Endothelial cell of umbilical vein (primary cell): ENCODE data around the gene ZNF629. TPM values are rescaled to one million over a fixed set of nuclear protein-coding genes. Genes with fewer than 3 reads are reported as not detected.

ENCODE experiments used
- BruUV-seq: library from RNA; stranded (reverse); fragments of 400-500 nt; replicated peaks from 2 replicates; lab custom pipeline; 2021; lab: Mats Ljungman, UMichigan
- CTCF ChIA-PET: fragments of 300-600, 350-600 bp; sonication (Branson Sonifier 250); formaldehyde crosslinking; loops from one replicate; lab custom pipeline; 2021; ENCODE audit warnings: antibody characterized with exemption, inconsistent platforms; lab: Charles Lee
- POLR2A ChIA-PET: fragments of 300-600, 350-600 bp; sonication (Branson Sonifier 250); formaldehyde crosslinking; loops from one replicate; lab custom pipeline; 2021; ENCODE audit warnings: antibody characterized with exemption, inconsistent platforms; lab: Charles Lee
- DNase-seq: peaks from one replicate; pipeline ENCODE4 v3.0.0-alpha.2; 2011; ENCODE audit warnings: low read depth, low spot score
- FAIRE-seq: peaks from 2 replicates; lab custom pipeline; 2011; peaks lifted over from hg19 to GRCh38; lab: Jason Lieb, UNC
- H2AFZ ChIP-seq: 2 replicates; pipeline ENCODE4 v1.6.0; 2012; ENCODE audit warnings: low read depth, low read length, control low read depth, inconsistent platforms
- H3K27ac ChIP-seq: 2 replicates; pipeline ENCODE4 v1.5.1; 2011; ENCODE audit warnings: low read depth, mild to moderate bottlenecking, control low read depth, low read length, moderate library complexity; ENCODE audit not compliant: insufficient read depth
- H3K27me3 ChIP-seq, 2 experiments: 2 replicates each; pipeline versions ENCODE4 v1.6.0 to v1.6.1; 2011; ENCODE audit warnings: low read length in 2 of 2, mixed read lengths in 1 of 2; ENCODE audit not compliant: control insufficient read depth in 2 of 2, insufficient read depth in 2 of 2
- H3K36me3 ChIP-seq, 2 experiments: 2 replicates in 1 of 2; 3 replicates in 1 of 2; pipeline ENCODE4 v1.5.1; 2011; ENCODE audit warnings: low read length in 2 of 2, mild to moderate bottlenecking in 1 of 2, moderate library complexity in 1 of 2; ENCODE audit not compliant: control insufficient read depth in 2 of 2, insufficient read depth in 2 of 2; ENCODE audit errors: extremely low read depth in 1 of 2
- H3K4me1 ChIP-seq: 3 replicates; pipeline ENCODE4 v1.5.1; 2011; ENCODE audit warnings: mild to moderate bottlenecking, low read length; ENCODE audit not compliant: control insufficient read depth, insufficient read depth; ENCODE audit errors: extremely low read depth
- H3K4me2 ChIP-seq: 2 replicates; pipeline ENCODE4 v1.6.1; 2011; ENCODE audit warnings: low read length, control low read depth, mixed read lengths; ENCODE audit not compliant: insufficient read depth
- H3K4me3 ChIP-seq, 3 experiments: fragments of 200-600 bp in 1 of 3; sonication (generic), shearing (Covaris generic) in 1 of 3; replicated peaks in 1 of 3; 2 replicates each; pipeline ENCODE4 v1.5.1; 2011 to 2016; ENCODE audit warnings: control low read depth in 3 of 3, low read length in 3 of 3, mild to moderate bottlenecking in 2 of 3, inconsistent platforms in 1 of 3, low read depth in 1 of 3, moderate library complexity in 1 of 3; ENCODE audit not compliant: insufficient read depth in 1 of 3
- H3K79me2 ChIP-seq: 2 replicates; pipeline ENCODE4 v1.6.0; 2012; ENCODE audit warnings: low read length, inconsistent platforms; ENCODE audit not compliant: control insufficient read depth, insufficient read depth
- H3K9ac ChIP-seq: replicated peaks from 2 replicates; pipeline ENCODE3; 2011; ENCODE audit warnings: low read length, control low read depth; ENCODE audit not compliant: insufficient read depth; ENCODE audit errors: extremely low read depth
- H3K9me1 ChIP-seq: replicated peaks from 3 replicates; pipeline ENCODE4 v1.6.0; 2011; ENCODE audit warnings: mild to moderate bottlenecking, low read length; ENCODE audit not compliant: control insufficient read depth, insufficient read depth; ENCODE audit errors: extremely low read depth
- H3K9me3 ChIP-seq: replicated peaks from 2 replicates; pipeline ENCODE4 v1.5.1; 2012; ENCODE audit warnings: low read length, inconsistent platforms; ENCODE audit not compliant: control insufficient read depth, insufficient read depth
- H4K20me1 ChIP-seq: replicated peaks from 2 replicates; pipeline ENCODE3; 2011; ENCODE audit warnings: mild to moderate bottlenecking, low read length; ENCODE audit not compliant: control insufficient read depth, insufficient read depth; ENCODE audit errors: extremely low read depth
- CTCF ChIP-seq, 2 donors: IDR thresholded peaks; 1 replicate in 1 of 2; 2 replicates in 1 of 2; pipeline ENCODE4 v1.5.1; 2011; ENCODE audit warnings: low read length in 2 of 2, mild to moderate bottlenecking in 2 of 2, moderate library complexity in 2 of 2, control low read depth in 1 of 2, inconsistent platforms in 1 of 2, low read depth in 1 of 2; ENCODE audit not compliant: insufficient read depth in 1 of 2; ENCODE audit errors: extremely low read depth in 1 of 2
- EZH2 ChIP-seq: IDR thresholded peaks from 2 replicates; pipeline ENCODE4 v1.6.1; 2012; ENCODE audit warnings: borderline replicate concordance, low read depth, mild to moderate bottlenecking, moderate library complexity, low read length, inconsistent platforms; ENCODE audit not compliant: severe bottlenecking
- FOS ChIP-seq: IDR thresholded peaks from 2 replicates; pipeline ENCODE4 v1.6.1; 2011; ENCODE audit warnings: mild to moderate bottlenecking, low read length, moderate library complexity, borderline replicate concordance; ENCODE audit not compliant: insufficient read depth
- GATA2 ChIP-seq: IDR thresholded peaks from 2 replicates; pipeline ENCODE4 v1.7.0; 2011; ENCODE audit warnings: low read depth, mild to moderate bottlenecking, moderate library complexity, mixed read lengths, low read length; ENCODE audit not compliant: insufficient read length, insufficient read depth
- JUN ChIP-seq: IDR thresholded peaks from 2 replicates; pipeline ENCODE4 v1.6.1; 2011; ENCODE audit warnings: borderline replicate concordance, low read depth; ENCODE audit not compliant: insufficient read length, insufficient read depth
- MAX ChIP-seq: IDR thresholded peaks from 2 replicates; pipeline ENCODE4 v1.6.1; 2011; ENCODE audit not compliant: insufficient read depth, insufficient read length
- MYC ChIP-seq: IDR thresholded peaks from one replicate; pipeline ENCODE4 v1.6.1; 2011; ENCODE audit warnings: mild to moderate bottlenecking, low read depth, low read length
- POLR2A ChIP-seq: IDR thresholded peaks from 2 replicates; pipeline ENCODE4 v1.6.1; 2012; ENCODE audit warnings: low read depth, mild to moderate bottlenecking, control low read depth, low read length
- POLR2AphosphoS5 ChIP-seq: IDR thresholded peaks from 2 replicates; pipeline ENCODE4 v1.6.1; 2012; ENCODE audit warnings: low read depth, mild to moderate bottlenecking, control low read depth, low read length, moderate library complexity; ENCODE audit not compliant: insufficient read depth
- dilution Hi-C: fragments of 300-500 bp; cut with MboI; formaldehyde crosslinking; loops from one replicate; pipeline ENCODE4 v1.15.0; 2019; ENCODE audit warnings: low sequenced_read_pairs; ENCODE audit not compliant: extremely low pct_ligation_motif_present
- intact Hi-C: fragments of 100-400 bp; cut with micrococcal nuclease; formaldehyde crosslinking; loops from one replicate; pipeline ENCODE4 v1.10.0; 2022
- polyA plus RNA-seq, 4 experiments: library from polyadenylated mRNA; depleted of rRNA in 3 of 4; stranded (reverse) in 3 of 4; unstranded in 1 of 4; fragments of >200 nt; gene quantifications; 2 replicates each; pipeline versions ENCODE4 v1.2.1 to v1.2.3, GENCODE V29; 2011 to 2012; ENCODE audit warnings: missing spikeins in 1 of 4
- total RNA-seq: library from RNA; stranded (reverse); gene quantifications from 2 replicates; pipeline ENCODE4 v1.2.3, GENCODE V29; 2021

ZNF629 gene
- total and polyA plus RNA-seq, 2 donors (not counting 3 experiments of a cell fraction or from before 2014, with no cell fraction given) = 5.2 to 11.2 TPM

- FAIRE-seq (no peak), DNase-seq (no peak)
- Histone ChIP-seq H3K9ac (no peak overlapping the region), H3K9me1 (no peaks in the 10 kb centered on the region), H4K20me1 (no peaks in the 10 kb centered on the region), H3K79me2 (peaks cover under 1% of the 10 kb centered on the region), H3K4me2 (no peak overlapping the region), H3K36me3 (peaks cover 20 to 72% of the 10 kb centered on the region in 2 experiments), H3K27ac (no peak overlapping the region), H3K4me3 (no peak overlapping the region), H3K27me3 (no peaks in the 10 kb centered on the region), H3K9me3 (no peaks in the 10 kb centered on the region), H3K4me1 (no peaks in the 10 kb centered on the region), H2AFZ (no peak overlapping the region)
- dilution Hi-C loops = no loop called here
- BruUV-seq = no TSS peak
- ChIA-PET POLR2A (no interaction called here), CTCF (interaction anchor here (0.9 kb wide), 1 partner anchor 75 kb away, joined by 3 read pairs; no protein-coding TSS in a partner anchor)
- TF ChIP-seq CTCF (IDR thresholded peaks at IDR 0.05; ENCODE audit: extremely low read depth in 1 of 2, insufficient read depth in 1 of 2, low read depth in 1 of 2, low read length in 2 of 2) (no peak), FOS (no peak), EZH2 (no peak), GATA2 (no peak), MYC (no peak), POLR2A (no peak), POLR2AphosphoS5 (no peak), MAX (no peak), JUN (no peak)
- intact Hi-C loops = no loop called here
Observed at GRCh38 chr16:30769379-30770089, 17.5 kb downstream of the ZNF629 start.
